Adrenal gland (tissue), 12 donors: ENCODE results near the gene OR10G3. TPM values are rescaled to one million over a fixed set of nuclear protein-coding genes. Genes with fewer than 3 reads are reported as not detected.

Source experiments
- DNase-seq, 7 donors: peaks; one replicate each; pipeline ENCODE4 v3.0.0-alpha.2; 2019 to 2020
- H3K27ac ChIP-seq, 5 donors: fragments of 200-600 bp; sonication (generic) in 4 of 5; 1 replicate in 3 of 5; 2 replicates in 2 of 5; pipeline versions ENCODE4 v1.5.1 to v1.8.0; 2016 to 2020; ENCODE audit warnings: mild to moderate bottlenecking in 1 of 5
- H3K27me3 ChIP-seq: fragments of 200-600 bp; 2 replicates; pipeline ENCODE4 v1.8.0; 2021
- H3K36me3 ChIP-seq, 2 donors: fragments of 200-600 bp; replicated peaks in 1 of 2; 1 replicate in 1 of 2; 2 replicates in 1 of 2; pipeline versions ENCODE4 v1.5.1 to v1.8.0; 2018 to 2022
- H3K4me1 ChIP-seq, 2 donors: fragments of 200-600 bp; replicated peaks in 1 of 2; 1 replicate in 1 of 2; 2 replicates in 1 of 2; pipeline versions ENCODE4 v1.5.1 to v1.8.0; 2018 to 2021
- H3K4me3 ChIP-seq, 4 donors: fragments of 200-600 bp; sonication (generic) in 3 of 4; one replicate each; pipeline ENCODE4 v1.5.1; 2016 to 2018
- H3K9me3 ChIP-seq, 3 donors: fragments of 200-600 bp; sonication (generic) in 1 of 3; replicated peaks in 1 of 3; 1 replicate in 2 of 3; 2 replicates in 1 of 3; pipeline versions ENCODE4 v1.5.1 to v1.8.0; 2016 to 2021
- POLR2A ChIP-seq, 2 donors: fragments of 450-650 bp; IDR thresholded peaks; one replicate each; pipeline ENCODE4 v1.6.1; 2017; ENCODE audit warnings: antibody characterized with exemption in 2 of 2, mild to moderate bottlenecking in 2 of 2, moderate library complexity in 1 of 2
- whole genome bisulfite sequencing, 4 donors: extraction: QIAGEN DNeasy Blood & Tissue Kit in 2 of 4; methylation state at CpG; one replicate each; pipeline versions ENCODE4 v1.1.5 to v1.1.7; 2013 to 2017; 5-methylcytosine and 5-hydroxymethylcytosine counted together
- intact Hi-C, 2 donors: fragments of 100-400 bp; cut with DNase I; formaldehyde crosslinking; loops; one replicate each; pipeline versions ENCODE4 v1.14.1 to v1.15.0; 2022 to 2023
- polyA plus RNA-seq, 3 donors: library from polyadenylated mRNA; stranded (reverse); fragments of 200-250 nt in 2 of 3; fragments of 350-450 nt in 1 of 3; fragmentation: Illumina TruSeq in 1 of 3; extraction: RNeasy Lipid Tissue Mini Kit (QIAGEN cat#74804) in 1 of 3; gene quantifications; one replicate each; pipeline ENCODE4 v1.2.3, GENCODE V29; 2013 to 2014
- total RNA-seq, 9 donors: library from RNA; depleted of rRNA in 4 of 9; stranded (reverse); fragments of >200 nt in 4 of 9; fragments of 120-200 nt in 1 of 9; fragmentation: NEBNext Ultra II Directional in 1 of 9; extraction: Animal tissue kit (Norgen Biotek cat#: 25700) in 1 of 9; gene quantifications; one replicate each; pipeline versions ENCODE4 v1.1.0 to v1.2.4, GENCODE V29; 2013 to 2023
- TF ChIP-seq, protein P1 (sequence below), 6 experiments: fragments of 450-650 bp in 4 of 6; fragments of 200-600 bp in 2 of 6; sonication (generic) in 1 of 6; IDR thresholded peaks; 1 replicate in 5 of 6; 2 replicates in 1 of 6; pipeline versions ENCODE4 v1.5.1 to v1.8.0; 2016 to 2021; ENCODE audit warnings: antibody characterized with exemption in 6 of 6, mild to moderate bottlenecking in 2 of 6, moderate library complexity in 1 of 6
- donor health status: healthy with polysubstance abuse.
- donor health status: Bipolar disorder and iron deficiency.
- donor health status: DM: yes; HTN: yes; CAD: no.
- donor health status: DM: no; HTN: no; CAD: no.
- donor health status: DM: no; HTN: no; CAD: no.
- donor health status: DM: yes; HTN: yes; CAD: no.

Gene OR10G3
- total and polyA plus RNA-seq, 12 donors: not detected

GRCh38 chr14:21527318-21527679 is 52.6 kb downstream of the OR10G3 start:
- intact Hi-C loops: no loop called here
- H3K36me3 ChIP-seq: no peaks in the 10 kb centered on the region
- no peaks in the 10 kb centered on the region for H3K27me3 ChIP-seq
- H3K9me3 ChIP-seq: no peaks in the 10 kb centered on the region
- H3K4me3 ChIP-seq: no peak overlapping the region
- WGBS, 4 donors: 45 to 57% (median 49%) methylated on average over 1 of the region's 1 CpG
- H3K27ac ChIP-seq: no peak overlapping the region
- H3K4me1 ChIP-seq: peaks cover 0 to 8% of the 10 kb centered on the region in 2 donors
- no peak for DNase-seq
- TF ChIP-seq POLR2A (IDR thresholded peaks at IDR 0.05): no peak
- TF ChIP-seq, protein P1, sequence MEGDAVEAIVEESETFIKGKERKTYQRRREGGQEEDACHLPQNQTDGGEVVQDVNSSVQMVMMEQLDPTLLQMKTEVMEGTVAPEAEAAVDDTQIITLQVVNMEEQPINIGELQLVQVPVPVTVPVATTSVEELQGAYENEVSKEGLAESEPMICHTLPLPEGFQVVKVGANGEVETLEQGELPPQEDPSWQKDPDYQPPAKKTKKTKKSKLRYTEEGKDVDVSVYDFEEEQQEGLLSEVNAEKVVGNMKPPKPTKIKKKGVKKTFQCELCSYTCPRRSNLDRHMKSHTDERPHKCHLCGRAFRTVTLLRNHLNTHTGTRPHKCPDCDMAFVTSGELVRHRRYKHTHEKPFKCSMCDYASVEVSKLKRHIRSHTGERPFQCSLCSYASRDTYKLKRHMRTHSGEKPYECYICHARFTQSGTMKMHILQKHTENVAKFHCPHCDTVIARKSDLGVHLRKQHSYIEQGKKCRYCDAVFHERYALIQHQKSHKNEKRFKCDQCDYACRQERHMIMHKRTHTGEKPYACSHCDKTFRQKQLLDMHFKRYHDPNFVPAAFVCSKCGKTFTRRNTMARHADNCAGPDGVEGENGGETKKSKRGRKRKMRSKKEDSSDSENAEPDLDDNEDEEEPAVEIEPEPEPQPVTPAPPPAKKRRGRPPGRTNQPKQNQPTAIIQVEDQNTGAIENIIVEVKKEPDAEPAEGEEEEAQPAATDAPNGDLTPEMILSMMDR (IDR thresholded peaks at IDR 0.05): no peak

GRCh38 chr14:21526672-21527317 is 53.1 kb downstream of the OR10G3 start:
- WGBS, 4 donors: 18 to 24% (median 21%) methylated on average over 13 of the region's 13 CpGs
- no peak for TF ChIP-seq POLR2A (IDR thresholded peaks at IDR 0.05)
- TF ChIP-seq, protein P1 (IDR thresholded peaks at IDR 0.05): no peak
- no peak for DNase-seq
- H3K4me1 ChIP-seq: peaks cover 0 to 8% of the 10 kb centered on the region in 2 donors
- H3K36me3 ChIP-seq: no peaks in the 10 kb centered on the region
- no peaks in the 10 kb centered on the region for H3K9me3 ChIP-seq
- no peak overlapping the region for H3K27ac ChIP-seq
- H3K4me3 ChIP-seq: peak overlapping the region in 2 of 4 donors; percentile 77 to 96
- intact Hi-C loops: no loop called here
- H3K27me3 ChIP-seq: no peaks in the 10 kb centered on the region

DNA sequence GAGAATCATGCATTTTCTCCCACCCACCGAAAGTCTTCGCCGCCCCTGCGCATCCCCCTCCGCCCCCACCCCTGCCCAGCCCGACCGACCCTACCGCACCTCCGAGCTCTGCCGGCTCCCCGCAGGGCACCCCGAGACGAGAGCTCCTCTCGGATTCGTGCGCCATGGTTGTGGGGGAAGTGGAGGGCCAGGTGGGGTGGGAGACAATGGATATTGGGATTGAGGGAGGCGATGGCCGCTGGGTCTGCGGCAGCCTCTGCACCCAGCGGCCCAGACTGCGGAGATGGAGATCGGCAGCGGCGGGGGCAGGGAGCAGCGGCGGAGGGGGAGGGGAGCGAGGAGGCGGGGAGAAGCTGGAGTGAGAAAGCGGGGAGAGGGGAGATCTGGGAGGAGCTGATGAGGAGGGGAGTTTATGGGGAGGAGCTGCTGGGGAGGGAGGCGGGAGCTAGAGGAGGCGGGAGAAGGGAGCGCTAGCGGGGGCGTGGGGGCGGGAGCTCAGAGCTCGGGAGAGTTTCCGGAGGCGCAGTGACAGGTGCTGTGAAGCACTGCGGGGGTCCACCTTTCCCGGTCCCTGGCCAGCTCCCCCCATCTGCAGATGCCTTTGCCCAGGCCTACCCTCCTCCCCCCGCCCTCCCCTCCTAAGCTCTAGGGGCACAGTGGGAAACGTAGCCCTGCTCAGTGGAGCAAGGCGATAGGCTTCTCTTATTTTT is 53.8 kb downstream of the OR10G3 start, which contains the start of gene SALL2:
TSS of gene SALL2 (minus strand) at position 385 of the 710 bp plus-strand sequence. CDS start at position 166, 219 bp downstream.
- no peaks in the 10 kb centered on the region for H3K27me3 ChIP-seq
- H3K27ac ChIP-seq: peak within 1 kb of the TSS in 1 of 5 donors; percentile 18
- WGBS, 4 donors: 1 to 4% (median 1%) methylated on average over 18 to 43 of the region's 43 CpGs

DNA sequence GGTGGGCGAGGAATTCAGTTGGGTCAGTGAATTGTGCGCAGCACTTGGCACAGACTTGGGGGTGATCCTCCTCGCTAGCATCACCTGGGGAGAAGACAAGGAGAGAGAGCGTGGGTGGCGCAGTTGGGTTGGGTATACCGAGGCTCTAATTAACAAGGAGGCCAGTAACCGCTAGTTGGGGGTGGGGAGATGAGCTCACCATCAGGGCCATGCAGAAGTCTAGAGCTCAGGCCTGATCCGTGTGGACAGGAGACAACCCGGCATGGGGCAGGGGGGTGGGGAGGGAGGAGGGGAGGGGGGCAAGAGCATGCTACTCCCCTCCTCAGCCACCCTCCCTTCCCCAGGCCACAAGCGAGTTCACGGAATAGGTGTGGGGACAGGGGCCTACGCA is 54.3 kb downstream of the OR10G3 start:
- Histone ChIP-seq H3K36me3 (no peaks in the 10 kb centered on the region), H3K4me1 (peaks cover 0 to 8% of the 10 kb centered on the region in 2 donors), H3K4me3 (peak overlapping the region in 2 of 4 donors; percentile 77 to 96), H3K27me3 (no peaks in the 10 kb centered on the region), H3K9me3 (no peaks in the 10 kb centered on the region), H3K27ac (peak overlapping the region in 1 of 5 donors; percentile 18)
- WGBS, 4 donors: 30 to 57% (median 41%) methylated on average over 8 to 12 of the region's 12 CpGs
- DNase-seq: peak in 4 of 7 donors; percentile 26 to 72 (median 36)
- TF ChIP-seq, protein P1 (IDR thresholded peaks at IDR 0.05): no peak
- no peak for TF ChIP-seq POLR2A (IDR thresholded peaks at IDR 0.05)
- intact Hi-C loops: no loop called here

More for the DNA sequence above, 53.8 kb downstream of the OR10G3 start, which contains the start of gene SALL2:
- Histone ChIP-seq H3K4me3 (peak within 1 kb of the TSS; percentile 21 to 96 (median 50)), H3K36me3 (no peaks in the 10 kb centered on the region), H3K9me3 (no peaks in the 10 kb centered on the region), H3K4me1 (peaks cover 0 to 8% of the 10 kb centered on the region in 2 donors)
- DNase-seq: peak; percentile 67 to 86 (median 76)
- intact Hi-C loops: no loop called here
- TF ChIP-seq POLR2A (IDR thresholded peaks at IDR 0.05): no peak
- TF ChIP-seq, protein P1 (IDR thresholded peaks at IDR 0.05): no peak
